CD4-positive, alpha-beta T cell (primary cell): Measurements from ENCODE around the gene TMC2. TPM values are rescaled to one million over a fixed set of nuclear protein-coding genes. Genes with fewer than 3 reads are reported as not detected.

Experiments used
- ATAC-seq: fragments of 200-7000 bp; cut with Tn5 transposase; one replicate; pipeline ENCODE4 v1.10.0; 2022; ENCODE audit warnings: mild to moderate bottlenecking; ENCODE audit not compliant: poor library complexity
- CTCF ChIA-PET: fragments of 350-600 bp; sonication (Branson Sonifier 250); formaldehyde crosslinking; loops from one replicate; lab custom pipeline; 2021; ENCODE audit warnings: antibody characterized with exemption, inconsistent platforms; lab: Charles Lee
- POLR2A ChIA-PET: fragments of 350-600 bp; sonication (Branson Sonifier 250); formaldehyde crosslinking; loops from one replicate; lab custom pipeline; 2021; ENCODE audit warnings: antibody characterized with exemption, inconsistent platforms; lab: Charles Lee
- DNase-seq, 14 experiments: peaks; one replicate each; pipeline ENCODE4 v3.0.0-alpha.2; 2013 to 2020; ENCODE audit warnings: mixed read lengths in 2 of 14
- H3K27ac ChIP-seq, 2 donors: one replicate each; pipeline versions ENCODE4 v1.5.1 to v1.7.0; 2013; ENCODE audit warnings: low read length in 2 of 2, low read depth in 1 of 2, mild to moderate bottlenecking in 1 of 2
- H3K27me3 ChIP-seq, 2 experiments: 1 replicate in 1 of 2; 2 replicates in 1 of 2; pipeline versions ENCODE4 v1.6.1 to v1.7.0; 2013; ENCODE audit warnings: low read length in 2 of 2, control low read depth in 1 of 2, mild to moderate bottlenecking in 1 of 2, moderate library complexity in 1 of 2; ENCODE audit not compliant: insufficient read depth in 2 of 2, control insufficient read depth in 1 of 2
- H3K36me3 ChIP-seq: one replicate; pipeline ENCODE4 v1.6.1; 2013; ENCODE audit warnings: low read length, control low read depth; ENCODE audit not compliant: insufficient read depth
- H3K4me1 ChIP-seq: one replicate; pipeline ENCODE4 v1.6.1; 2013; ENCODE audit warnings: low read length, control low read depth; ENCODE audit not compliant: insufficient read depth
- H3K4me3 ChIP-seq: one replicate; pipeline ENCODE4 v1.5.1; 2013; ENCODE audit warnings: mild to moderate bottlenecking, low read length, moderate library complexity
- H3K9me3 ChIP-seq, 2 experiments: 1 replicate in 1 of 2; 2 replicates in 1 of 2; pipeline versions ENCODE4 v1.6.1 to v1.7.0; 2013; ENCODE audit warnings: low read length in 2 of 2, mild to moderate bottlenecking in 2 of 2, control low read depth in 1 of 2, moderate library complexity in 1 of 2; ENCODE audit not compliant: control insufficient read depth in 1 of 2, insufficient read depth in 1 of 2
- H3K27ac Mint-ChIP-seq: one replicate; pipeline ENCODE4 v1.8.0; 2020; ENCODE audit warnings: mixed read lengths
- H3K27me3 Mint-ChIP-seq: one replicate; pipeline ENCODE4 v1.8.0; 2021; ENCODE audit warnings: mixed read lengths
- H3K36me3 Mint-ChIP-seq: one replicate; pipeline ENCODE4 v1.8.0; 2021; ENCODE audit warnings: low read depth, mixed read lengths
- H3K4me1 Mint-ChIP-seq: one replicate; pipeline ENCODE4 v1.8.0; 2021; ENCODE audit warnings: low read depth, mixed read lengths
- H3K4me3 Mint-ChIP-seq: one replicate; pipeline ENCODE4 v1.8.0; 2020; ENCODE audit warnings: mild to moderate bottlenecking, mixed read lengths
- H3K9me3 Mint-ChIP-seq: one replicate; pipeline ENCODE4 v1.8.0; 2020; ENCODE audit warnings: mixed read lengths
- CTCF ChIP-seq: fragments of 200-600 bp; IDR thresholded peaks from one replicate; pipeline ENCODE4 v1.8.0; 2022; ENCODE audit warnings: antibody characterized with exemption, mild to moderate bottlenecking
- intact Hi-C, 2 experiments: fragments of 100-400 bp; cut with DNase I in 1 of 2; cut with micrococcal nuclease in 1 of 2; formaldehyde crosslinking; loops; one replicate each; pipeline versions ENCODE4 v1.15.1 to v1.9.0; 2023 to 2025; cut with DNase I, micrococcal nuclease
- total RNA-seq, 174 experiments: library from RNA in 2 of 174; stranded (reverse) in 2 of 174; gene quantifications; one replicate each; pipeline ENCODE4 v1.2.3 and lab custom pipeline; 2021 to 2026

TMC2 gene
- total RNA-seq, 2 experiments from 2014 or later, result not detected

- Mint-ChIP-seq H3K27ac (no peak overlapping the region), H3K4me3 (no peak overlapping the region), H3K36me3 (no peaks in the 10 kb centered on the region), H3K4me1 (no peaks in the 10 kb centered on the region), H3K9me3 (no peaks in the 10 kb centered on the region), H3K27me3 (peaks cover 45% of the 10 kb centered on the region)
- no peak for DNase-seq
- CTCF ChIA-PET, result no interaction called here
- peaks cover 8 to 12% of the 10 kb centered on the region in 2 experiments for H3K27me3 ChIP-seq
- peaks cover 0 to 3% of the 10 kb centered on the region in 2 experiments for H3K9me3 ChIP-seq
- H3K4me1 ChIP-seq, result no peaks in the 10 kb centered on the region
- H3K4me3 ChIP-seq, result no peak overlapping the region
- ATAC-seq, result no peak
- intact Hi-C loops, result no loop called here
- POLR2A ChIA-PET, result no interaction called here
- TF ChIP-seq CTCF, result no peak
- H3K36me3 ChIP-seq, result no peaks in the 10 kb centered on the region
- H3K27ac ChIP-seq, result no peak overlapping the region
These were observed 83.0 kb downstream of the TMC2 start for GRCh38 chr20:2619337-2619736.

GRCh38 chr20:2619961-2620595 is 83.7 kb downstream of the TMC2 start:
- no peak for TF ChIP-seq CTCF
- Histone ChIP-seq H3K4me1 (no peaks in the 10 kb centered on the region), H3K36me3 (no peaks in the 10 kb centered on the region), H3K9me3 (peaks cover 0 to 3% of the 10 kb centered on the region in 2 experiments), H3K27ac (no peak overlapping the region), H3K27me3 (peaks cover 8 to 12% of the 10 kb centered on the region in 2 experiments), H3K4me3 (no peak overlapping the region)
- H3K36me3 Mint-ChIP-seq, result no peaks in the 10 kb centered on the region
- ChIA-PET CTCF (no interaction called here), POLR2A (no interaction called here)
- no peak overlapping the region for H3K4me3 Mint-ChIP-seq
- H3K9me3 Mint-ChIP-seq, result no peaks in the 10 kb centered on the region
- DNase-seq (no peak), ATAC-seq (no peak)
- peaks cover 44% of the 10 kb centered on the region for H3K27me3 Mint-ChIP-seq
- H3K27ac Mint-ChIP-seq, result no peak overlapping the region
- intact Hi-C loops, result no loop called here
- no peaks in the 10 kb centered on the region for H3K4me1 Mint-ChIP-seq

- TF ChIP-seq CTCF, result no peak
- H3K4me3 Mint-ChIP-seq, result no peak overlapping the region
- no peaks in the 10 kb centered on the region for H3K4me1 ChIP-seq
- H3K9me3 ChIP-seq, result peaks cover 0 to 7% of the 10 kb centered on the region in 2 experiments
- H3K27me3 Mint-ChIP-seq, result peaks cover 39% of the 10 kb centered on the region
- peaks cover 1 to 3% of the 10 kb centered on the region in 2 experiments for H3K27me3 ChIP-seq
- ChIA-PET CTCF (no interaction called here), POLR2A (no interaction called here)
- no peaks in the 10 kb centered on the region for H3K9me3 Mint-ChIP-seq
- H3K27ac ChIP-seq, result no peak overlapping the region
- no peaks in the 10 kb centered on the region for H3K36me3 Mint-ChIP-seq
- no peaks in the 10 kb centered on the region for H3K4me1 Mint-ChIP-seq
- no peak overlapping the region for H3K27ac Mint-ChIP-seq
- no peaks in the 10 kb centered on the region for H3K36me3 ChIP-seq
- no peak for ATAC-seq
- intact Hi-C loops, result no loop called here
- no peak overlapping the region for H3K4me3 ChIP-seq
- no peak for DNase-seq
These were observed 87.8 kb downstream of the TMC2 start for GRCh38 chr20:2624190-2624589.
